GM19467 (cell line): ENCODE measurements around the gene NAV1.
"Not testable (repeated sequence)": the region's sequence is repeated elsewhere in the genome, so short reads cannot be mapped to it uniquely, and the experiment has no call there.

Experiments
- ATAC-seq: cut with Tn5 transposase; IDR thresholded peaks from one replicate; pipeline ENCODE4 v1.9.1; 2021; ENCODE audit warnings: mild to moderate bottlenecking, moderate library complexity; ENCODE audit not compliant: unreplicated experiment

NAV1 gene, protein sequence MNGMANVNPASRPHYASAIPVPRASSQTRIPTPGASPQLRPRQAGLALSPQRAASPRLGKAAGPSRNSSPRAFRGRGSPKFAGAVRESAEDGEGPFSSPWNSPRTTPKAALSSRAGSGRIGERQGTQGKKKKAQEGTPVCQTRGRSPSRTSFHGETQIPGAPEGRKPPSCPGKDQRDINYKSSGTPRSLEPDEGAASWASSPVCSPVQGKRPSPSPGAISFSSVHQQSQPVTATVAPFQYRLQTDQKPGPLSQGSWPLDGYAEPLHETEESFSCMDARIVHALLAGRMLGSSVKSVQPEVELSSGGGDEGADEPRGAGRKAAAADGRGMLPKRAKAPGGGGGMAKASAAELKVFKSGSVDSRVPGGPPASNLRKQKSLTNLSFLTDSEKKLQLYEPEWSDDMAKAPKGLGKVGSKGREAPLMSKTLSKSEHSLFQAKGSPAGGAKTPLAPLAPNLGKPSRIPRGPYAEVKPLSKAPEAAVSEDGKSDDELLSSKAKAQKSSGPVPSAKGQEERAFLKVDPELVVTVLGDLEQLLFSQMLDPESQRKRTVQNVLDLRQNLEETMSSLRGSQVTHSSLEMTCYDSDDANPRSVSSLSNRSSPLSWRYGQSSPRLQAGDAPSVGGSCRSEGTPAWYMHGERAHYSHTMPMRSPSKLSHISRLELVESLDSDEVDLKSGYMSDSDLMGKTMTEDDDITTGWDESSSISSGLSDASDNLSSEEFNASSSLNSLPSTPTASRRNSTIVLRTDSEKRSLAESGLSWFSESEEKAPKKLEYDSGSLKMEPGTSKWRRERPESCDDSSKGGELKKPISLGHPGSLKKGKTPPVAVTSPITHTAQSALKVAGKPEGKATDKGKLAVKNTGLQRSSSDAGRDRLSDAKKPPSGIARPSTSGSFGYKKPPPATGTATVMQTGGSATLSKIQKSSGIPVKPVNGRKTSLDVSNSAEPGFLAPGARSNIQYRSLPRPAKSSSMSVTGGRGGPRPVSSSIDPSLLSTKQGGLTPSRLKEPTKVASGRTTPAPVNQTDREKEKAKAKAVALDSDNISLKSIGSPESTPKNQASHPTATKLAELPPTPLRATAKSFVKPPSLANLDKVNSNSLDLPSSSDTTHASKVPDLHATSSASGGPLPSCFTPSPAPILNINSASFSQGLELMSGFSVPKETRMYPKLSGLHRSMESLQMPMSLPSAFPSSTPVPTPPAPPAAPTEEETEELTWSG (N-terminal part only)

DNA sequence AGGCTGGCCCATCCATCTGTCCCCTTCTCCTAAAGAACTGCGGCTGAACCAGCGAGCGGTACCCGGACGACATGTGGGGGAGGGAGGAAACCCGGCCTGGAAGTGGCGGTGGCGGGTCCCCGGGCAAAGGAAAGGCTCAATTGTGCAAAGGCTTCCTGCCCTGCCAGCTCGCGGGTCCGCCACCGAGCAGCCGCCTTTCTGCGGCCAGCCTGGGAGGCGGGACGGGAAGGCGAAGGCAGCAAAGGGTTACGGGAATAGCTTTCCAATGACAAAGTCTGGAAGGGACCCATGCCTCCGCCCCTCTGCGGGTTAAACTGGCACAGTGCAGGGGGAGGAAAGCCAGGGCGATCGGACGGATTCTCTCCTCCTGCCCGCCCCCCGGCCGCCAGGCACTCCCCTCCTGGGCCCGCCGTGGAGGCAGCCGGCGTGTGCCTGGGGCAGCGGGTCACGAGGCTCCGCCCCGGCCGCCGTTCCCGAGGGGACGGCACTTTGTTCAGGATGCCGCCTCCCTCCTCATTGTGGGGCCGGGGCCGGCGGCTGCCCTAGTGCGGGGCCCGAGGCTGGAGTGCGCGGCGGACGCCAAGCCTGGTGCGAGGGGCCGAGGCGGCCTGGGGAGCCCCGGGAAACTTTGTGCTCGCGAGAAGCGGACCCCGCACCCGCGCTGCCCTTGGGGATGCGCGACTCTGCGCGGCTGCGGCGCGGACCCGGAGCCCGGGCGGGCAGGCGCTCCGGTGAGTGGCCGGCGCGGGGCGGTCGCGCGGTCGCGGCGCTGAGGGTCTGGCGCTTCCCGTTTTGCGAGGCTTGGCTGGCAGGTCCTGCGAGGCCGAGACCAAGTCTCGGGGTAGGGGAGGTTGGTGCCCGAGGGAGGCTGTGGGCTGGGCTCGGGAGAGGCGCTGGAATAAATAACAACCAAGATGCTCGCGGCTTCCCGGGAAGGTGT lies at the start of gene NAV1:
NAV1 (plus strand) TSS at position 516 of the 940 bp plus-strand sequence. CDS start 83,758 bp downstream, outside the sequence.
- no peak for ATAC-seq

GRCh38 chr1:201489643-201490261 lies 49.2 kb upstream of the NAV1 start:
- ATAC-seq, result no peak

- no peak for ATAC-seq
These were observed 48.2 kb upstream of the NAV1 start for GRCh38 chr1:201490708-201491131.

DNA sequence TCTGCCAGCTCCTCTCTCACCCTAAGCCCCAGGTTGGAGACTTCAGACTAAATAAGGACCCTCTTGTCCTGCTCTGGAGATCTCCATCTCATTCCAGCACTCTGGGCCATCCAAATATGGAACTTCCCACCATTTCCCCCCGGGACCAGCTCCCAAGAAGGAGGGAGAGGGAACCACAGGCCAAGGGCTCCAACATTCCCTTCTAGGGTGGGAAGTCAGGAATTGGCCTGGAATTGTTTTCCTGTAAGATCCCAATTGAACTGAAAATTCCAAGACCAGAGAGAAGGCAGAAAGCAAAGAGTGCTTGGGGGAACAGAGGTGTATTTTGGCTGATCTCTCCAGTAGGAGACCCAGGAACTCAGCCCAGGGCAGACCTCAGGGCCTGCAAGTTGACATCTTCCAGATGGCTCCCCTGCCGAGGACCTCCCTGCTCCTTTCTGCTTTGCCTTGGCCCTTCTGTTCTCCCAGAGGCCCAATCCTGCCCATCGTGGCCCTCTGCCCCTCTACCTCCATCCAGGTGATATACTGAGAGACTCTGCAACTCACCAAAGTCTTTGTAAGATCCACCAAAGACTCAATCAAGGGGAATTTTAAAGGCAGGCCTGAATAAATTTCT lies 46.9 kb upstream of the NAV1 start:
- no peak for ATAC-seq

GRCh38 chr1:201493026-201493656 lies 45.8 kb upstream of the NAV1 start:
- not testable (repeated sequence) for ATAC-seq

DNA sequence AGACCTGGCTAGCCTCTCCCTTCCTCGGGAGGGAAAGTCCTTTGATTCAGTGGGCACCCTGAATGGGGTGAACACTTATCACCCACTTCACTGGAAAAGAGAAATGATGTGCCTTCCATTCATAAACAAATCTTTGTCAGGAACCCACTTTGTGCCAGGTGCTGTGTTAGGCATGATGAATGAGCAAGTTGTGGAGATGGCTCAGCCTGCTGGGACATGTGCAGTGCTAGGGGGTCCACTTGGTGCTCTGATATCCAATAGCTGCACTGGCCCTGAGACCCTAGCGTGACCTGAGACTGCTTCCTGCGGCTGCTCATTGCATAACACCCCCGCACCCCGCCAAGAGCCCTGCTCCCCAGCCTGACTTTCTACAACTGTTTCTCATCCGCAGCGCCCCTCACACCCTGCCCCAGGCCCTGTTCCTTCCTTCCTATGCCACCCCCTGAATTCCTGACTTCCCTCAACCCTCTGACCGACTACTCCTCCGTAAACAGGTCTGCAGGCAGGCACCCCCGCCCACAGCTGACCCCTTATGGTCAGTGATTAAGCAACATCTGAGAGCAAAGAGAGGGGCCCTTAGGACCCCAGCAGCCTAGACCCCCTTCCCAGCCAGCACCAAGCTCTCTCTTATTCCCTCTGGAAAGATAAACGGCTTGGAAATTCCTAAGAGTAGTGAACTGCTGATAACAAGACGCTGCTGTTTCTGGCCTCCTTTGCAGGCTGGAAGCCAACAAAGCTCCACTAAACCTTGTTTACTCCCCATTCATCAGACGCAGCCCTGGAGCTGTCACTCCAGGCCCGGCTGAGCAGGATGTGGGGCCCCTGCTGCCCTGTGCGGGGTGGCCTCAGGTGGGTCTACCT lies 44.9 kb upstream of the NAV1 start:
- no peak for ATAC-seq

GRCh38 chr1:201495551-201496295 lies 43.2 kb upstream of the NAV1 start:
- ATAC-seq, result no peak

- ATAC-seq, result no peak
These were observed 42.6 kb upstream of the NAV1 start for GRCh38 chr1:201496296-201496690.

DNA sequence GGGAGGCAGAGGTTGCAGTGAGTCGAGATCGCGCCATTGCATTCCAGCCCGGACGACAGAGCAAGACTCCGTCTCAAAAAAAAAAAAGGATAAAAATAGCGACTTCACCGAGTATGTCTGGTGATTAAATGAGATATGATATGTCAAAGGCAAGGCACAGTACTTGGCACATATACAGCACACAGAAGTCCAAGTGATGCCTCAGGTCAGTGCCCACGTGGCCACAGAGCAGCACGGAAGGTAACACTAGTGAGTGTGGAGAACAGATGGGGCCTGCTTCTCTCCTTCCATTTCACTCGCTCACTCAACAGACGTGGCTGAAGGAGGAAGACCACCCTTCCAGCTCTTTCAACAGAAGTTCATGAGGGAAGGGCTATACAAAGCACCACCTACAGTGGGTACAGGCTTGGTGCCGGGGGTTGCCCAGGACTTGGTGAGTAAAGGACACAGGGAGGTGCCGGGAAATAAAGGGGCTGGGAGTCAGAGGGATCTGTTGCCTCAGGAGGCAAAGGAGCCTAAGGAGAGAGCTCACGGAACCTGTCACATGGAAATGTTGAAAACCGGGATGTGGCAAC lies 40.9 kb upstream of the NAV1 start:
- no peak for ATAC-seq

GRCh38 chr1:201498621-201499020 lies 40.3 kb upstream of the NAV1 start:
- no peak for ATAC-seq

GRCh38 chr1:201499191-201499590 lies 39.7 kb upstream of the NAV1 start:
- ATAC-seq, result no peak

- ATAC-seq, result no peak
These were observed 38.9 kb upstream of the NAV1 start for GRCh38 chr1:201499795-201500669.

DNA sequence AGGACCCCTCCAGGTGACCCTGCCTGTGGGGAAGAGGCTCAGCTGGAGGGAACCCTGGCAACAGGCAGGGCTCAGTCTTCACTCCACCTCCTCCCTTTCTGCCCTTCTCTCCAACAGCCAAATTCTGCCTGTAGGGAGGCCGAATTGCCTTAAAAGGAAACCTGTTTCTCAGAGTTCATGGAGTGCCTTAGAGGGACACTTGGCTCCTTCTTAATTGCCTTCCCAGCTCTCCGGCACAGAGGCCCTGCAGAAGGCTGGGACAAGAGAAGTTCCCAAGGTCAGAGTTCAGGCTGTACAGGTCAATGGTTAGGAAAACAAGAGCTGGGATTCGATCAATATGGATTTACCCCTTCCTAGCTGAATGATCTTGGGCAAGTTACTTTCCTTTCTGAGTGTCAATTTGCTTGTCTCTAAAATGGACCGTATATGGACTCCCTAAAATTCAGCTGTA lies 38.2 kb upstream of the NAV1 start:
- ATAC-seq, result no peak

- ATAC-seq, result no peak
These were observed 37.8 kb upstream of the NAV1 start for GRCh38 chr1:201501144-201501543.

- no peak for ATAC-seq
These were observed 37.0 kb upstream of the NAV1 start for GRCh38 chr1:201501812-201502510.
